Right renal pelvis (tissue), 4 donors: ENCODE measurements around the gene SARNP. TPM values are rescaled to one million over a fixed set of nuclear protein-coding genes. Genes with fewer than 3 reads are reported as not detected.

Experiments used
- DNase-seq, 4 donors: peaks; one replicate each; pipeline ENCODE4 v3.0.0-alpha.2; 2013; ENCODE audit warnings: low read depth in 4 of 4, low spot score in 3 of 4, missing footprints in 1 of 4
- polyA plus RNA-seq, 4 donors: library from polyadenylated mRNA; unstranded; fragments of 120-200 nt; gene quantifications; one replicate each; pipeline ENCODE4 v1.2.1, GENCODE V29; 2013; ENCODE audit not compliant: insufficient read length in 4 of 4

The SARNP gene
- polyA plus RNA-seq, 4 donors: 115 to 128 (median 124) TPM

- no peak for DNase-seq
Measured at GRCh38 chr12:55715169-55715764, 102.3 kb downstream of the SARNP start.

DNA sequence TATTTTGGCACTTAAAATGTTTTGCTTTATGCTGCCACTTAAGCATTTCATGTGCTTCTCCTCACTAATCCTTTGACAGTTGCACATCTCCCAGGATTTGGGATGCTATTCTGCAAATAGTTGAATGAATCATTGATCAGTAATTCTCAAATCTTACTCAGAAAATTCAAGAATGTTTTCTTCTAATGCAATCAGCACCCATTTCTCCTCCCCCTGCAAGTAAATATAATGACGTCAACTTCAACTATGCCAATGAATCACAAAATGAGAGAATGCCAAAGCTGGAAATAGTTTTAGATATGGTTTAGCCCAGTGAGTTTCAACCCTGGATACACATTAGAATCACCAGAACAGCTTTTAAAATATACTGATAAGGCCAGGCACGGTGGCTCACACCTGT lies 103.8 kb downstream of the SARNP start:
- DNase-seq: no peak

DNA sequence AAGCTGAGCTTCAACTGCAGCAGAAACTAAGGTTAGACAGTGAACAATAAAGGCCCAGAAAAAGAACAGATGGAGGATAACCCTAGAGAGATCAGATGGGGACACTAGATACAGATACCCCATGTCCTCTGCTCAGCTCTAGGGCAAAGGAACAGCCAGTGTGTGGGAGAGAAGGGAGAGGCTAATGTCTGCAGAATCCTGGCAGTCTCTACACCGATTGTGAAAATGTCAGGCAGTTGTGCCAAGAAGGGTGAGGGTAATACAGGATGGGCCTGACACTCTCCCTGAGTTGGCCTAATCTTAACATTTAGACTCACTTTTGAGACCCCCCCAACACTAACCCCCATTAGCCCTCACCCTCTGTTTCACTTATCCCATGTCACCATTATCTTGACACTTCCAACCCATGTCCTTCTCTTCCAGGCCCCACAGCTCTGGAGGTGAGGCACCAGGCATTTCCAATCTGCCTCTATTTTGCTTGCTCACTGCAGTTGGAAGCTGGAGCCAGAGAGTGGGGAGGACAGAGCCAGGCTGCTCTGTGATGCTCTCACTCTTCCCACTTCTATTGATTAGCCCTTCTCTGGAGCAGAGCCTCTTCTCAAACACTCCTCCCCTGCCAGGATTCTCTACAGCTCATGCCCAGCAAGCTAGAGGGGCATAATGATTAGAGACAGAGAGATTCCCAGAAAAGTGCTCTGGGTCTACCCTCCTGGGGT lies 104.7 kb downstream of the SARNP start:
- no peak for DNase-seq

- no peak for DNase-seq
Measured at GRCh38 chr12:55711786-55712553, 105.6 kb downstream of the SARNP start.

- no peak for DNase-seq
Measured at GRCh38 chr12:55708695-55709233, 108.8 kb downstream of the SARNP start.

- no peak for DNase-seq
Measured at GRCh38 chr12:55707841-55708694, 109.5 kb downstream of the SARNP start, which contains the start of gene ITGA7. ITGA7 (minus strand) TSS chr12:55707904; CDS start chr12:55707682, 222 bp downstream.

Other genes with a start within 250 kb of the SARNP start
- gene OR2AP1, start 245.3 kb downstream of the SARNP start, polyA plus RNA-seq: under 1 TPM in 1 of 4 donors, not detected in 3; 0.04 TPM
- gene OR10P1, start 180.8 kb downstream of the SARNP start, polyA plus RNA-seq: not detected
- 10 to 100 TPM; 24.3 to 41.0 (median 29.2) TPM for gene ITGA7, start 109.8 kb downstream of the SARNP start, polyA plus RNA-seq
- gene BLOC1S1, start 101.7 kb downstream of the SARNP start, polyA plus RNA-seq: 100 to 1,000 TPM; 103 to 140 (median 113) TPM
- gene RDH5, start 97.3 kb downstream of the SARNP start, polyA plus RNA-seq: 10 to 100 TPM; 21.5 to 29.6 (median 24.7) TPM
- gene CD63, start 88.7 kb downstream of the SARNP start, polyA plus RNA-seq: 100 to 1,000 TPM; 674 to 736 (median 700) TPM
- gene GDF11, start 74.6 kb downstream of the SARNP start, polyA plus RNA-seq: 10 to 100 TPM; 22.3 to 25.2 (median 24.5) TPM
- 10 to 100 TPM; 30.4 to 35.2 (median 32.6) TPM for gene ORMDL2, start 317 bp upstream of the SARNP start, polyA plus RNA-seq
- 10 to 100 TPM; 43.8 to 48.3 (median 45.3) TPM for gene DNAJC14, start 11.9 kb upstream of the SARNP start, polyA plus RNA-seq
- 1 to 10 TPM in 2 of 4 donors, under 1 TPM in 2; 0.55 to 1.2 (median 0.98) TPM for gene MMP19, start 25.2 kb upstream of the SARNP start, polyA plus RNA-seq
- gene PYM1, start 110.2 kb upstream of the SARNP start, polyA plus RNA-seq: 10 to 100 TPM; 33.6 to 41.2 (median 39.1) TPM
- gene DGKA, start 113.4 kb upstream of the SARNP start, polyA plus RNA-seq: 10 to 100 TPM; 13.9 to 23.4 (median 20.0) TPM
- gene PMEL, start 148.3 kb upstream of the SARNP start, polyA plus RNA-seq: 1 to 10 TPM; 2.1 to 3.5 (median 3.1) TPM
- gene CDK2, start 149.1 kb upstream of the SARNP start, polyA plus RNA-seq: 10 to 100 TPM; 59.9 to 66.0 (median 63.7) TPM
- 100 to 1,000 TPM; 157 to 181 (median 171) TPM for gene RAB5B, start 156.4 kb upstream of the SARNP start, polyA plus RNA-seq
- 10 to 100 TPM; 44.3 to 52.8 (median 46.7) TPM for gene SUOX, start 179.6 kb upstream of the SARNP start, polyA plus RNA-seq
- gene IKZF4, start 203.3 kb upstream of the SARNP start, polyA plus RNA-seq: 10 to 100 TPM; 15.4 to 18.5 (median 17.0) TPM
- gene RPS26, start 224.2 kb upstream of the SARNP start, polyA plus RNA-seq: 100 to 1,000 TPM; 124 to 544 (median 254) TPM